Skin epidermis (tissue), 12 donors: ENCODE data around the gene CSNK1G1.
"Not testable (repeated sequence)": the region's sequence is repeated elsewhere in the genome, so short reads cannot be mapped to it uniquely, and the experiment has no call there.

ENCODE experiments used
- H3K27ac ChIP-seq, 21 experiments: fragments of 200-600 bp; sonication (generic) in 11 of 21; one replicate each; pipeline ENCODE4 v1.5.0; 2020; ENCODE audit warnings: mild to moderate bottlenecking in 3 of 21, inconsistent platforms in 2 of 21, moderate library complexity in 2 of 21
- H3K4me3 ChIP-seq, 7 experiments: fragments of 200-600 bp; sonication (generic) in 2 of 7; one replicate each; pipeline ENCODE4 v1.5.0; 2020; ENCODE audit warnings: inconsistent platforms in 2 of 7, mild to moderate bottlenecking in 2 of 7, moderate library complexity in 1 of 7

Gene CSNK1G1

GRCh38 chr15:64354688-64355344 is 1.2 kb downstream of the CSNK1G1 start:
- Histone ChIP-seq H3K4me3 (peak overlapping the region; percentile 71 to 95 (median 84)), H3K27ac (peak overlapping the region in 20 of 21 experiments; percentile 52 to 93 (median 85))

- Histone ChIP-seq H3K4me3 (no peak overlapping the region), H3K27ac (peak overlapping the region in 1 of 21 experiments; percentile 39)
Measured at GRCh38 chr15:64351265-64351664, 4.7 kb downstream of the CSNK1G1 start.

GRCh38 chr15:64349375-64349774 is 6.6 kb downstream of the CSNK1G1 start:
- no peak overlapping the region for H3K4me3 ChIP-seq
- no peak overlapping the region for H3K27ac ChIP-seq

GRCh38 chr15:64348455-64348854 is 7.5 kb downstream of the CSNK1G1 start:
- Histone ChIP-seq H3K27ac (no peak overlapping the region), H3K4me3 (no peak overlapping the region)

GRCh38 chr15:64346242-64346641 is 9.7 kb downstream of the CSNK1G1 start:
- H3K4me3 ChIP-seq, H3K27ac ChIP-seq: not testable (repeated sequence)

- no peak overlapping the region for H3K4me3 ChIP-seq
- peak overlapping the region in 3 of 21 experiments; percentile 13 to 42 (median 16) for H3K27ac ChIP-seq
Measured at GRCh38 chr15:64344651-64345294, 11.2 kb downstream of the CSNK1G1 start.

GRCh38 chr15:64343841-64344240 is 12.1 kb downstream of the CSNK1G1 start:
- Histone ChIP-seq H3K4me3 (no peak overlapping the region), H3K27ac (peak overlapping the region in 3 of 21 experiments; percentile 14 to 18 (median 18))

GRCh38 chr15:64343222-64343621 is 12.8 kb downstream of the CSNK1G1 start:
- peak overlapping the region in 2 of 21 experiments; percentile 18 for H3K27ac ChIP-seq
- H3K4me3 ChIP-seq, result no peak overlapping the region

- no peak overlapping the region for H3K4me3 ChIP-seq
- no peak overlapping the region for H3K27ac ChIP-seq
Measured at GRCh38 chr15:64341961-64342360, 14.0 kb downstream of the CSNK1G1 start.

GRCh38 chr15:64340355-64340754 is 15.6 kb downstream of the CSNK1G1 start:
- no peak overlapping the region for H3K27ac ChIP-seq
- no peak overlapping the region for H3K4me3 ChIP-seq

- no peak overlapping the region for H3K4me3 ChIP-seq
- no peak overlapping the region for H3K27ac ChIP-seq
Measured at GRCh38 chr15:64337761-64338160, 18.2 kb downstream of the CSNK1G1 start.

- Histone ChIP-seq H3K4me3 (no peak overlapping the region), H3K27ac (no peak overlapping the region)
Measured at GRCh38 chr15:64333986-64334929, 21.7 kb downstream of the CSNK1G1 start.

GRCh38 chr15:64333516-64333915 is 22.5 kb downstream of the CSNK1G1 start:
- Histone ChIP-seq H3K27ac (no peak overlapping the region), H3K4me3 (no peak overlapping the region)

GRCh38 chr15:64331668-64332067 is 24.3 kb downstream of the CSNK1G1 start:
- H3K4me3 ChIP-seq, H3K27ac ChIP-seq: not testable (repeated sequence)

GRCh38 chr15:64326975-64327374 is 29.0 kb downstream of the CSNK1G1 start:
- not testable (repeated sequence) for H3K27ac ChIP-seq

GRCh38 chr15:64326458-64326857 is 29.5 kb downstream of the CSNK1G1 start:
- Histone ChIP-seq H3K27ac (peak overlapping the region in 3 of 21 experiments; percentile 5 to 51 (median 8)), H3K4me3 (peak overlapping the region in 3 of 7 experiments; percentile 13 to 27 (median 19))

More at GRCh38 chr15:64326975-64327374, 29.0 kb downstream of the CSNK1G1 start:
- H3K4me3 ChIP-seq, result not testable (repeated sequence)

- Histone ChIP-seq H3K4me3 (no peak overlapping the region), H3K27ac (peak overlapping the region in 1 of 21 experiments; percentile 57)
Measured at GRCh38 chr15:64324165-64324877, 31.7 kb downstream of the CSNK1G1 start.

GRCh38 chr15:64315216-64315615 is 40.8 kb downstream of the CSNK1G1 start:
- Histone ChIP-seq H3K27ac (peak overlapping the region in 1 of 21 experiments; percentile 59), H3K4me3 (no peak overlapping the region)

- H3K4me3 ChIP-seq, result no peak overlapping the region
- no peak overlapping the region for H3K27ac ChIP-seq
Measured at GRCh38 chr15:64314456-64314855, 41.5 kb downstream of the CSNK1G1 start.

GRCh38 chr15:64311566-64311965 is 44.4 kb downstream of the CSNK1G1 start:
- H3K4me3 ChIP-seq, result no peak overlapping the region

More at GRCh38 chr15:64311566-64311965, 44.4 kb downstream of the CSNK1G1 start:
- no peak overlapping the region for H3K27ac ChIP-seq
